Lower leg skin (tissue), 3 donors: ENCODE results near the gene DCAF12.

Experiments
- POLR2A ChIP-seq, 2 donors: fragments of 450-650 bp; IDR thresholded peaks; one replicate each; pipeline ENCODE4 v1.6.1; 2016 to 2017; ENCODE audit warnings: antibody characterized with exemption in 2 of 2, mild to moderate bottlenecking in 1 of 2, moderate library complexity in 1 of 2
- TF ChIP-seq, protein P1 (sequence below), 3 donors: fragments of 450-650 bp; IDR thresholded peaks; one replicate each; pipeline ENCODE4 v1.5.1; 2016; ENCODE audit warnings: antibody characterized with exemption in 3 of 3, mild to moderate bottlenecking in 3 of 3, moderate library complexity in 2 of 3

DNA sequence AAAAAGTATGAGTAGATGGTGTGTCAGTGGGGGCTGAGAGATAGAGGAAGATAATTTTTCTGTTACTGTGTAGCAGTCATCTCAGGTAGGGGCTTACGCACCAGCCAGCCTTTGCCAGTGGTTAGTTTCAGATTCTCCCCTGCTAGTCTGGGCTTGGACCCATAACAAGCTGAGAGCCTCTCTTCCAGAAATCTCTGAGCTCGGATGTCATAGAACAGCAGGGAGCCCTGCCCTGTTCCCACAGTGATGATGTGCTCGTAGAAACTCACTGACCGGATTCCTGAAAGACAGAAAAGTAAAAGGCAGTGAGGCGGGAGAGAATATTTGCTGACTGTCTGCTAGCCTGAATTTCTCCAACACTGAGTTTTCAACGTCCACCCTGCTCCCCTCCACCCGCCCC, 37.2 kb downstream of the DCAF12 start:
- TF ChIP-seq, protein P1, sequence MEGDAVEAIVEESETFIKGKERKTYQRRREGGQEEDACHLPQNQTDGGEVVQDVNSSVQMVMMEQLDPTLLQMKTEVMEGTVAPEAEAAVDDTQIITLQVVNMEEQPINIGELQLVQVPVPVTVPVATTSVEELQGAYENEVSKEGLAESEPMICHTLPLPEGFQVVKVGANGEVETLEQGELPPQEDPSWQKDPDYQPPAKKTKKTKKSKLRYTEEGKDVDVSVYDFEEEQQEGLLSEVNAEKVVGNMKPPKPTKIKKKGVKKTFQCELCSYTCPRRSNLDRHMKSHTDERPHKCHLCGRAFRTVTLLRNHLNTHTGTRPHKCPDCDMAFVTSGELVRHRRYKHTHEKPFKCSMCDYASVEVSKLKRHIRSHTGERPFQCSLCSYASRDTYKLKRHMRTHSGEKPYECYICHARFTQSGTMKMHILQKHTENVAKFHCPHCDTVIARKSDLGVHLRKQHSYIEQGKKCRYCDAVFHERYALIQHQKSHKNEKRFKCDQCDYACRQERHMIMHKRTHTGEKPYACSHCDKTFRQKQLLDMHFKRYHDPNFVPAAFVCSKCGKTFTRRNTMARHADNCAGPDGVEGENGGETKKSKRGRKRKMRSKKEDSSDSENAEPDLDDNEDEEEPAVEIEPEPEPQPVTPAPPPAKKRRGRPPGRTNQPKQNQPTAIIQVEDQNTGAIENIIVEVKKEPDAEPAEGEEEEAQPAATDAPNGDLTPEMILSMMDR (IDR thresholded peaks at IDR 0.05), result no peak
- TF ChIP-seq POLR2A (IDR thresholded peaks at IDR 0.05), result no peak
